CD8-positive, alpha-beta memory T cell (primary cell): ENCODE data around the gene PCSK2. TPM values are rescaled to one million over a fixed set of nuclear protein-coding genes. Genes with fewer than 3 reads are reported as not detected.
A peak's percentile ranks its signal among the peaks of the same experiment; 100 is the strongest.

Source experiments
- CTCF ChIA-PET: fragments of 350-600 bp; sonication (Branson Sonifier 250); formaldehyde crosslinking; loops from one replicate; lab custom pipeline; 2021; ENCODE audit warnings: antibody characterized with exemption; lab: Charles Lee
- POLR2A ChIA-PET: fragments of 350-600 bp; sonication (Branson Sonifier 250); formaldehyde crosslinking; loops from one replicate; lab custom pipeline; 2021; ENCODE audit warnings: antibody characterized with exemption; lab: Charles Lee
- DNase-seq, 5 donors: peaks; one replicate each; pipeline versions ENCODE4 v3.0.0 to v3.0.0-alpha.2; 2020 to 2022; ENCODE audit warnings: mixed read lengths in 1 of 5
- H3K27ac ChIP-seq: one replicate; pipeline ENCODE4 v1.7.0; 2013; ENCODE audit warnings: low read depth, mild to moderate bottlenecking, low read length, moderate library complexity
- H3K27me3 ChIP-seq: 2 replicates; pipeline ENCODE4 v1.7.0; 2013; ENCODE audit warnings: low read length, mild to moderate bottlenecking; ENCODE audit not compliant: insufficient read depth, poor library complexity, severe bottlenecking
- H3K36me3 ChIP-seq: 2 replicates; pipeline ENCODE4 v1.7.0; 2013; ENCODE audit warnings: mild to moderate bottlenecking, low read length, moderate library complexity; ENCODE audit not compliant: insufficient read depth
- H3K4me1 ChIP-seq: 2 replicates; pipeline ENCODE4 v1.7.0; 2013; ENCODE audit warnings: mild to moderate bottlenecking, low read length, moderate library complexity; ENCODE audit not compliant: insufficient read depth
- H3K4me3 ChIP-seq: 2 replicates; pipeline ENCODE4 v1.7.0; 2013; ENCODE audit warnings: mild to moderate bottlenecking, low read length
- H3K9me3 ChIP-seq: 2 replicates; pipeline ENCODE4 v1.7.0; 2013; ENCODE audit warnings: mild to moderate bottlenecking, low read length
- H3K27ac Mint-ChIP-seq, 8 donors: one replicate each; pipeline ENCODE4 v1.8.0; 2020 to 2021; ENCODE audit warnings: mixed read lengths in 8 of 8, mild to moderate bottlenecking in 6 of 8, inconsistent platforms in 3 of 8, moderate library complexity in 3 of 8
- H3K27me3 Mint-ChIP-seq, 2 donors: one replicate each; pipeline ENCODE4 v1.8.0; 2020 to 2021; ENCODE audit warnings: mixed read lengths in 2 of 2, mild to moderate bottlenecking in 1 of 2, moderate library complexity in 1 of 2
- H3K36me3 Mint-ChIP-seq, 3 donors: one replicate each; pipeline ENCODE4 v1.8.0; 2020 to 2021; ENCODE audit warnings: mixed read lengths in 3 of 3, inconsistent platforms in 1 of 3, mild to moderate bottlenecking in 1 of 3
- H3K4me1 Mint-ChIP-seq, 3 donors: one replicate each; pipeline ENCODE4 v1.8.0; 2020 to 2021; ENCODE audit warnings: mixed read lengths in 3 of 3, inconsistent platforms in 1 of 3, mild to moderate bottlenecking in 1 of 3
- H3K4me3 Mint-ChIP-seq, 7 donors: one replicate each; pipeline ENCODE4 v1.8.0; 2020 to 2021; ENCODE audit warnings: mixed read lengths in 7 of 7, mild to moderate bottlenecking in 6 of 7, moderate library complexity in 4 of 7, inconsistent platforms in 2 of 7
- H3K9me3 Mint-ChIP-seq, 5 donors: one replicate each; pipeline ENCODE4 v1.8.0; 2020 to 2022; ENCODE audit warnings: mixed read lengths in 5 of 5, mild to moderate bottlenecking in 3 of 5, moderate library complexity in 2 of 5, inconsistent platforms in 1 of 5
- polyA plus RNA-seq: library from polyadenylated mRNA; unstranded; fragments of 300-500 nt; fragmentation: Illumina TruSeq; gene quantifications from one replicate; pipeline ENCODE4 v1.2.3, GENCODE V29; 2021
- total RNA-seq, 2 experiments: library from RNA; stranded (reverse); gene quantifications; one replicate each; pipeline ENCODE4 v1.2.3, GENCODE V29; 2021

Gene PCSK2
- total and polyA plus RNA-seq, 3 experiments from 2014 or later = not detected

DNA sequence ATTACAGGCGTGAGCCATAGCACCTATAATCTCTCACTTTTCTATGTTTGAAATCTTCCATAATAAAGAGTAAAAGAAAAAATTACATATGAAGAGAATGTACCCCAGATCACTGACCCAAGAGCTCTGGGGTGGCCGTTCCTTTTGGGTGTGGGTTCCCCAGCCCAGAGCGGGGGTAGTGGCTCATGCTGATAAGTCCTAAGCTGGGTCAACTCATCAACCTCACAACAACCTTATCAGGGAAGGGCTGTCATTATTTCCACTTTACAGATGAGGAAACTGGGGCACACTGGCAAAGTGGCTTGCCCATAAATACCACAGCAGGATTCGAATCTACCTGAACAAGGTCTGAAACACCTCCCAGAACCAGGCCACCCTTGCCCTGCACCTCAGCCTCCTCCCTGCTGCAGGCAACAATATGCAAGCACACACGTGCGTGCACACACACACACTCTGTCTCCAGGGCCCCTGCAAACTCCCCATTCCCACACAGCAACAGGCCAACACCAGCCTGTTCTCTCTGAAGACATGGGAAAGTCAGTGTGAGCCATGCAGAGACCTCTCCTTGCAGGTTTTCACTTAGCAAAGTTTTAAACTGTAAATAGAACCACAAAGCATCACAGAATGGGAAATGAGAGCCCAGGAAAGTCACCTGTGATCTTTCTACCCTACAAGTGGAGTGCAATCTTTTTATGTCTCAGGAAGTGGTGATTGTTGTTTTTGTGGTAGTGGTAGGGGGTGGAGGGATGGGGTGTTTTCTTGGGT is 276.6 kb downstream of the PCSK2 start:
- Mint-ChIP-seq H3K9me3 (no peaks in the 10 kb centered on the region), H3K27ac (peak overlapping the region in 4 of 8 donors; percentile 26 to 99 (median 74)), H3K4me3 (peak overlapping the region in 2 of 7 donors; percentile 54 to 86), H3K27me3 (peaks cover 5 to 7% of the 10 kb centered on the region in 2 donors), H3K4me1 (peaks cover 41 to 43% (median 42%) of the 10 kb centered on the region in 3 donors), H3K36me3 (no peaks in the 10 kb centered on the region)
- H3K27me3 ChIP-seq = no peaks in the 10 kb centered on the region
- H3K9me3 ChIP-seq = no peaks in the 10 kb centered on the region
- POLR2A ChIA-PET = no interaction called here
- H3K4me3 ChIP-seq = no peak overlapping the region
- DNase-seq = no peak
- H3K27ac ChIP-seq = no peak overlapping the region
- H3K4me1 ChIP-seq = peaks cover 31% of the 10 kb centered on the region
- CTCF ChIA-PET = interaction anchor here (1.0 to 4.7 kb wide), 13 partner anchors 10 to 493 kb away, joined by 3 to 36 read pairs (median 11); partner anchors contain the start of gene DSTN
- no peaks in the 10 kb centered on the region for H3K36me3 ChIP-seq

DNA sequence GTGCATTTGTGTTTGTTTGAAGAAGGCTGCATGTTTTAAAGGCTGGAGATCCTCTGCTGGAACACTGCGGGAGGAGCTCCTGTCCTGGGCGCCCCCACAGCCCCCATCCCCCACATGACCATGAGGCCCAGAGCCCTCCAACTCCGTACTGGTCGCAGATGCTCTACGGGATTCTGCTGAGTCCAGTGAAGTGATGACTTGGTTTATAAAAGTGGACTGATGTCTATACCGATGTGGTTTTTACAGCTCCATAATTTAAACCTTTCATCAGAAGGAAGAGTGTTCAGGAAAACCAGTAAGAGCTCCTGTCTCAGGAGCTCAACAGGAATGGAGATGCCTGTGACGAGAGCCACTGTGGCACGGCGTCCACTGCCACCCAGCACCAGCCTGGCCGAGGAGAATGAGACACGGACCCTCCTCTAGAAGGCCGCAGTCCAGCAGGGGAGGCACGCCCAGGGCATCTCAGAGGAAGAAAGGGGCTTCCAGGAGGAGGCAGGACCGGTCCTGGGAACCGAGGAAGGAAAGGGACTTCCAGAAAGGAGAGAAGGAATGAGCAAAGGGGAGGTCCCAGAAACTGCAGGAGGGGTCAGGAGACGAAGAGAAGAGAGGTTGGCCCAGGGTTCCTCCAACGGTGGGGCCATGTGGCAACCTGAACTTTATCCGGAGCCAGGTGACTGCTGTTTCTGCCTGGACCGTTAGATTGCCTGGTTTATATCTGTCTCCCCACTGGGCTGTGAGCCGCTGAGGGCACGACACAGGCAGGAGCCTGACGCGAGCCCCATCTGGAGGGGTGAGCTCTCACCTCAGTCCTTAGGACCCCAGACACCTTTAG is 277.4 kb downstream of the PCSK2 start:
- no peaks in the 10 kb centered on the region for H3K27me3 ChIP-seq
- ChIA-PET POLR2A (interaction anchor here (0.6 to 1.7 kb wide), 4 partner anchors 32 to 178 kb away, joined by 3 to 5 read pairs (median 4); partner anchors contain the start of genes DSTN and RRBP1), CTCF (interaction anchor here (0.6 to 4.7 kb wide), 32 partner anchors 9 to 782 kb away, joined by 3 to 36 read pairs (median 5); partner anchors contain the start of genes BFSP1, DSTN and RRBP1)
- Mint-ChIP-seq H3K36me3 (no peaks in the 10 kb centered on the region), H3K4me1 (peaks cover 41 to 43% (median 42%) of the 10 kb centered on the region in 3 donors), H3K9me3 (no peaks in the 10 kb centered on the region), H3K4me3 (peak overlapping the region; percentile 86 to 95 (median 92)), H3K27me3 (peaks cover 0 to 7% of the 10 kb centered on the region in 2 donors), H3K27ac (peak overlapping the region; percentile 87 to 99 (median 95))
- H3K9me3 ChIP-seq = no peaks in the 10 kb centered on the region
- H3K4me1 ChIP-seq = peaks cover 31% of the 10 kb centered on the region
- no peak overlapping the region for H3K27ac ChIP-seq
- H3K36me3 ChIP-seq = no peaks in the 10 kb centered on the region
- peak overlapping the region; percentile 16 for H3K4me3 ChIP-seq
- peak in 1 of 5 donors; percentile 13 for DNase-seq

DNA sequence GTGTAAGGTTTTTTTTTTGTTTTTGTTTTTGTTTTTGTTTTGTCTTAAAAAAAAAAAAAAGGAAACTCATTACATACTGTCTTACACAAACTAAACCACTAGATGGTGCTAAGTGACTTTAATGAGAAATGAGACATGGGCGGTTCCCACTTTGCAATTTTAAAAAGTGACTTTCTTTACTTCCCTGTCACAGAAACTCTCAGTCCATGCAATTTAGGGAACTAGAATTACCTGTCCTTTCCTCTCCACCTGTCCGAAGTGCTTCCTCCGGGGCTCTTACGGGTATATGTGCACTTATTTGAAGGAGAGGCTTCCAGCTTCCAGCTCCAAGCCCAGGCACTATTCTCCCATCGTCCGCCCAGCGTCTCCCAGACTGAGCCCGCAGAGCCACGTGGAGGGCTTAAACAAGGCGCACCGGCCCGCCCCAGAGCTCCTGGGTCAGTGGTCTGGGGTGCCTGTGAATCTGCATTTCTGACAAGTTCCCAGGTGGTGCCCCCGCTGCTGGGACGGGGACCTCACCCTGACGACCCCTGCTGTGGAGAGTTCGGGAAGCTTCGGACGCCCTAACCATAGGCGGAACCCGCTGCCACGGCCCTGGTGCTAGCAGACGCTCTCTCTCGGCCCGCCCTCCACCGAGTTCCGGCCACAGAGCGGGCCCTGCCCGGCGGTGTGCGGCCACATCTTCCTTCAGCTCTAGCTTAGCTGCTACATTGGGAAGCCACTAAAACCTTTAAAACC is 278.2 kb downstream of the PCSK2 start:
- POLR2A ChIA-PET = interaction anchor here (0.6 to 1.7 kb wide), 8 partner anchors 32 to 463 kb away, joined by 3 to 5 read pairs (median 4); partner anchors contain the start of genes DSTN, RRBP1 and SNX5
- H3K4me3 ChIP-seq = peak overlapping the region; percentile 59
- DNase-seq = peak; percentile 15 to 67 (median 54)

DNA sequence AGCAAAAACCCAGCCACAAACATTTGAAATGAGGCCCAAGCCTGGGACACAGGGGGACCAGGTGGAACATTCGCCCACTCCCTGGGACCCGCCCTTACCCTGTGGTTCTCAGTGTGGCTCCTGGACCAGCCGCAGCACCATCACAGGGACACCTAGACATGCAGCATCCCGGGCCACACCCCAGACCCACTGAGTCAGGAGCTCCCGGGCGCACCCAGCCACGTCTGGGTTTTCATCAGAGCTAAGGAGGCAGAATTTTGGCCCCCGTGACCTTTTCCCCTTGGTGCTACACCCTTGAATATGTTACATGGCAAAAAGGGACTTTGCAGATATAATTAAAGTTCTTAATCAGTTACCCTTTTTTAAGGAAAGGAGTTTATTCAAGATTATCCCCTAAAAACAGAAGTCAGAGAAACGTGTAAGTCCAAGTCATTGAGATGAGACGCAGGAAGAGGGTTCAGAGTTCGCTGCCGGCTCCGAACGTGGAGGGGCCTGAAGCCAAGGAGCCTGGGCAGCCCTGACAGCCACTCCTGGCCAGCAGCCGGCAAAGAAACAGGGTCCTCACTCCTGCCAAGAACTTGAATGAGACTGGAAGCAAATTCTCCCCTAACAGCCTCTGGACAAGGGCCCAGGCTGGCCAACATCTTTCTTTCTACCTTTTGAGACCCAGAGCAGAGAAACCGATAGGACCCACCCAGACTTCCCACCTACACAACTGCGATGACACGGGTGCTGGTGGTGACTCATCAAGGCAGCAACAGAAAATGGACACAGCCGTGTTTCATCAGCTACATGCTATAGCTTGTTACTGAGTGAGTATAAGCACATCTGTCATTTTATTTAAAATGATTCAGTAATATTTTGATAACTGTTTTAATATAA is 279.0 kb downstream of the PCSK2 start:
- Mint-ChIP-seq H3K27ac (peak overlapping the region; percentile 90 to 99 (median 95)), H3K9me3 (no peaks in the 10 kb centered on the region), H3K4me1 (peaks cover 42 to 47% (median 45%) of the 10 kb centered on the region in 3 donors), H3K36me3 (no peaks in the 10 kb centered on the region), H3K27me3 (peaks cover 0 to 6% of the 10 kb centered on the region in 2 donors), H3K4me3 (peak overlapping the region; percentile 86 to 95 (median 92))
- no peaks in the 10 kb centered on the region for H3K27me3 ChIP-seq
- H3K9me3 ChIP-seq = no peaks in the 10 kb centered on the region
- H3K4me1 ChIP-seq = peaks cover 31% of the 10 kb centered on the region
- CTCF ChIA-PET = interaction anchor here (0.9 to 4.7 kb wide), 35 partner anchors 8 to 490 kb away, joined by 3 to 36 read pairs (median 7); partner anchors contain the start of genes BFSP1, DSTN and RRBP1
- peak overlapping the region; percentile 59 for H3K4me3 ChIP-seq
- peak in 4 of 5 donors; percentile 22 to 67 (median 28) for DNase-seq
- no peaks in the 10 kb centered on the region for H3K36me3 ChIP-seq
- H3K27ac ChIP-seq = peak overlapping the region; percentile 38
- POLR2A ChIA-PET = interaction anchor here (0.6 to 1.7 kb wide), 7 partner anchors 65 to 928 kb away, joined by 3 to 13 read pairs (median 5); partner anchors contain the start of genes DSTN and SNX5

More for the DNA sequence above, 278.2 kb downstream of the PCSK2 start:
- Histone ChIP-seq H3K27ac (peak overlapping the region; percentile 38), H3K27me3 (no peaks in the 10 kb centered on the region), H3K36me3 (no peaks in the 10 kb centered on the region), H3K9me3 (no peaks in the 10 kb centered on the region), H3K4me1 (peaks cover 31% of the 10 kb centered on the region)
- Mint-ChIP-seq H3K4me3 (peak overlapping the region; percentile 86 to 95 (median 92)), H3K4me1 (peaks cover 41 to 43% (median 42%) of the 10 kb centered on the region in 3 donors), H3K9me3 (no peaks in the 10 kb centered on the region), H3K36me3 (no peaks in the 10 kb centered on the region), H3K27me3 (peaks cover 0 to 6% of the 10 kb centered on the region in 2 donors), H3K27ac (peak overlapping the region; percentile 90 to 99 (median 95))
- CTCF ChIA-PET = interaction anchor here (0.6 to 4.7 kb wide), 39 partner anchors 9 to 781 kb away, joined by 3 to 36 read pairs (median 6); partner anchors contain the start of genes BFSP1, DSTN and RRBP1

DNA sequence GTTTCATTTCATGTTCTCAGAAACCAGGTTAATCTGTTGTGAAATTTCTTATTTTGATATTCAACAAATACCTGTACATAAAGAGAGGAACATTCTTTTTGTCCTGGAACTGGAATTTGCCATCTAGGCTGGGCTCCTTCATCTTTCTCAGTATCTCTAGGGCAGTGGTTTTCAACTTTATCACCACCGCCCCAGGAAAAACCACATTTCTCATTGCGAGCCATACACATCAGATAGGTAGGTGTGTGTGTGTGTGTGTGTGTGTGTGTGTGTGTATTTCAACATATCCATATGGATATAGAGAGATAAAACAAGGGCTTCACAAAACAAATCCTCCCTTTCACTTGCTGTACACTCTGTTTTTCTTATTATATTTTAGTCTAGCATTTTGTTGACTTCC is 280.2 kb downstream of the PCSK2 start:
- Histone ChIP-seq H3K4me1 (peaks cover 37% of the 10 kb centered on the region), H3K9me3 (no peaks in the 10 kb centered on the region), H3K36me3 (no peaks in the 10 kb centered on the region), H3K27me3 (no peaks in the 10 kb centered on the region), H3K27ac (peak overlapping the region; percentile 8), H3K4me3 (no peak overlapping the region)
- H3K27ac Mint-ChIP-seq = peak overlapping the region in 6 of 8 donors; percentile 0 to 89 (median 13)
- H3K9me3 Mint-ChIP-seq = no peaks in the 10 kb centered on the region
- H3K4me3 Mint-ChIP-seq = peak overlapping the region in 6 of 7 donors; percentile 1 to 49 (median 34)
- no peaks in the 10 kb centered on the region for H3K36me3 Mint-ChIP-seq
- peaks cover 0 to 2% of the 10 kb centered on the region in 2 donors for H3K27me3 Mint-ChIP-seq
- CTCF ChIA-PET = interaction anchor here (1.0 to 1.7 kb wide), 2 partner anchors 388 to 395 kb away, joined by 3 to 4 read pairs; no protein-coding TSS in a partner anchor
- POLR2A ChIA-PET = no interaction called here
- DNase-seq = no peak
- H3K4me1 Mint-ChIP-seq = peaks cover 52 to 59% (median 56%) of the 10 kb centered on the region in 3 donors

DNA sequence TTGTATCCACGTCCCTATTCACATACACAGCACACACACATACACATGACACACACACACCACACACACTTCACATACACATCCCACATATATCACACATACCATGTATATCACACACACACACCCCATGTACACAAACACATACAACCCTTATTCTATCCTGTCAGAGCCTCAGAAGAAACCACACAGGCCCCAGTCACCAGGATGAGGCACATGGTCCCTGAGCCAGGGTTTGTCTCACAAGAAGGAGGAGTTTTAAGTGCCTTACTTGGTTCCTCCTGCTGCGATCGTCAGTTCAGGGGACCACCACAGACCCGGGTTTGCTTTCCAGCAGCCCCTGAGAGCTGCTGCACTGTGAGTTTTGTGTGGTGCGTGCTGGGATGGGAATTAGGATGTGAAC is 280.7 kb downstream of the PCSK2 start:
- H3K27me3 ChIP-seq = no peaks in the 10 kb centered on the region
- H3K4me3 ChIP-seq = no peak overlapping the region
- no peak for DNase-seq
- Mint-ChIP-seq H3K4me3 (peak overlapping the region in 4 of 7 donors; percentile 1 to 14 (median 6)), H3K4me1 (peaks cover 53 to 60% (median 57%) of the 10 kb centered on the region in 3 donors), H3K9me3 (no peaks in the 10 kb centered on the region), H3K27ac (peak overlapping the region in 6 of 8 donors; percentile 0 to 72 (median 12)), H3K27me3 (no peaks in the 10 kb centered on the region), H3K36me3 (no peaks in the 10 kb centered on the region)
- H3K36me3 ChIP-seq = no peaks in the 10 kb centered on the region
- ChIA-PET POLR2A (no interaction called here), CTCF (interaction anchor here (1.7 kb wide), 1 partner anchor 387 kb away, joined by 4 read pairs; no protein-coding TSS in a partner anchor)
- no peak overlapping the region for H3K27ac ChIP-seq
- no peaks in the 10 kb centered on the region for H3K9me3 ChIP-seq
- peaks cover 37% of the 10 kb centered on the region for H3K4me1 ChIP-seq
